ENCODE results near the gene ZFP57. TPM values are rescaled to one million over a fixed set of nuclear protein-coding genes. Genes with fewer than 3 reads are reported as not detected.
"Not testable (repeated sequence)": the region's sequence is repeated elsewhere in the genome, so short reads cannot be mapped to it uniquely, and the experiment has no call there.

The ZFP57 gene
- total RNA-seq, 1 donor from 2014 or later, result 0.50 TPM

DNA sequence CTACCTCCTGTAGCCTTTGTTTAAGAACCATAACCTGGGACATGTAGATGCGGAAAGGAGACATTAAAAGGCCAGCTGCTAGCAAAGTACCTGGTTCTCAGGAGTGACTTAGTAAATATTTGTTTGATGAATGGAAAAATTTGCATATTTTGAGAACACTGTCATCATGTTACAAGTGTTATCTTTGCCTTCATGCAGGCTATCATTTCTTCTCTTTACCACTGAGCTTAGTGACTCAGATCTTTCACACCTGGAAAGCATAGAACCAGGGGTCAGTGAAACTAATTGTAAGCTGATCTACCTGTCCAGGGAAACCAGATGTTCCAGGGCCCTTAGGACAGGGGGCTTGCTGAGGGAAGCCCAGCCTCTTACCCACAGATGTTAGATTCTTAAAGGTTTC lies 5.4 kb downstream of the ZFP57 start:
- no peak for FAIRE-seq
- no peak overlapping the region for H3K4me3 Mint-ChIP-seq (ENCODE audit: unreplicated experiment)
- no peaks in the 10 kb centered on the region for H3K79me2 ChIP-seq (ENCODE audit: insufficient read depth, low read length)
- H3K27me3 Mint-ChIP-seq (ENCODE audit: low read depth, unreplicated experiment), result peaks cover 1% of the 10 kb centered on the region
- no peak overlapping the region for H3K4me2 ChIP-seq (ENCODE audit: low read length)
- H3K36me3 ChIP-seq (ENCODE audit: insufficient read depth, low read length), result no peaks in the 10 kb centered on the region
- H3K9me3 Mint-ChIP-seq (ENCODE audit: unreplicated experiment), result peaks cover under 1% of the 10 kb centered on the region
- H3K9ac ChIP-seq (ENCODE audit: low read length), result no peak overlapping the region
- no peaks in the 10 kb centered on the region for H3K4me1 ChIP-seq (ENCODE audit: insufficient read depth, low read length)
- no peak overlapping the region for H2AFZ ChIP-seq (ENCODE audit: low read depth, low read length)
- peaks cover 16% of the 10 kb centered on the region for H3K4me1 Mint-ChIP-seq (ENCODE audit: low read depth, unreplicated experiment)
- no peak overlapping the region for H3K27ac Mint-ChIP-seq (ENCODE audit: unreplicated experiment)
- no peaks in the 10 kb centered on the region for H3K9me3 ChIP-seq (ENCODE audit: insufficient read depth, low read depth, low read length)
- no peaks in the 10 kb centered on the region for H4K20me1 ChIP-seq (ENCODE audit: insufficient read depth, low read length)
- no peak overlapping the region for H3K27ac ChIP-seq (ENCODE audit: low read depth, low read length)
- no peak overlapping the region for H3K4me3 ChIP-seq (ENCODE audit: insufficient read depth, low read depth, low read length)
- no peaks in the 10 kb centered on the region for H3K27me3 ChIP-seq (ENCODE audit: insufficient read depth, low read length)
- no peak for TF ChIP-seq EZH2 (IDR thresholded peaks at IDR 0.05; ENCODE audit: insufficient read depth, low read length)
- no peaks in the 10 kb centered on the region for H3K36me3 Mint-ChIP-seq (ENCODE audit: low read depth, unreplicated experiment)
- DNase-seq (ENCODE audit: low read depth), result no peak

DNA sequence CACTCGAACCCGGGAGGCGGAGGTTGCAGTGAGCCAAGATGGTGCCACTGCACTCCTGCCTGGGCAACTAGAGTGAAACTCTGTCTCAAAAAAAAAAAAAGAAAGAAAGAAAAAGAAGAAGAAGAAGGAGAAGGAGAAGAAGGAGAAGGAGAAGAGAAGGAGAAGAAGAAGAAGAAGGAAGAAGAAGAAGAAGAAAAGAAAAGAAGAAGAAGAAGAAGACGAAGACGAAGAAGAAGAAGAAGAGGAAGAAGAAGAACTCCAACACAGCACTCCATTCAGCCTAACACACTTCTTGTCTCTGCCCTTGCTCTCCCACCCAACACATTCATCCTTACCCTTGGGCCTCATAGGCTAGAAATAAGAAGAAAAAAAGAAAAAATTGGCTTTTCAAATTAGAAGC lies 6.9 kb downstream of the ZFP57 start:
- Histone ChIP-seq H4K20me1 (ENCODE audit: insufficient read depth, low read length) (no peaks in the 10 kb centered on the region), H3K4me2 (ENCODE audit: low read length) (no peak overlapping the region), H3K79me2 (ENCODE audit: insufficient read depth, low read length) (no peaks in the 10 kb centered on the region), H3K36me3 (ENCODE audit: insufficient read depth, low read length) (no peaks in the 10 kb centered on the region), H3K4me1 (ENCODE audit: insufficient read depth, low read length) (no peaks in the 10 kb centered on the region), H2AFZ (ENCODE audit: low read depth, low read length) (no peak overlapping the region), H3K27ac (ENCODE audit: low read depth, low read length) (no peak overlapping the region), H3K4me3 (ENCODE audit: insufficient read depth, low read depth, low read length) (no peak overlapping the region), H3K9ac (ENCODE audit: low read length) (no peak overlapping the region), H3K9me3 (ENCODE audit: insufficient read depth, low read depth, low read length) (no peaks in the 10 kb centered on the region), H3K27me3 (ENCODE audit: insufficient read depth, low read length) (no peaks in the 10 kb centered on the region)
- Mint-ChIP-seq H3K4me3 (ENCODE audit: unreplicated experiment) (no peak overlapping the region), H3K9me3 (ENCODE audit: unreplicated experiment) (peaks cover 4% of the 10 kb centered on the region), H3K27ac (ENCODE audit: unreplicated experiment) (no peak overlapping the region), H3K36me3 (ENCODE audit: low read depth, unreplicated experiment) (no peaks in the 10 kb centered on the region), H3K4me1 (ENCODE audit: low read depth, unreplicated experiment) (peaks cover 16% of the 10 kb centered on the region), H3K27me3 (ENCODE audit: low read depth, unreplicated experiment) (peaks cover 5% of the 10 kb centered on the region)
- no peak for FAIRE-seq
- TF ChIP-seq, protein P1, sequence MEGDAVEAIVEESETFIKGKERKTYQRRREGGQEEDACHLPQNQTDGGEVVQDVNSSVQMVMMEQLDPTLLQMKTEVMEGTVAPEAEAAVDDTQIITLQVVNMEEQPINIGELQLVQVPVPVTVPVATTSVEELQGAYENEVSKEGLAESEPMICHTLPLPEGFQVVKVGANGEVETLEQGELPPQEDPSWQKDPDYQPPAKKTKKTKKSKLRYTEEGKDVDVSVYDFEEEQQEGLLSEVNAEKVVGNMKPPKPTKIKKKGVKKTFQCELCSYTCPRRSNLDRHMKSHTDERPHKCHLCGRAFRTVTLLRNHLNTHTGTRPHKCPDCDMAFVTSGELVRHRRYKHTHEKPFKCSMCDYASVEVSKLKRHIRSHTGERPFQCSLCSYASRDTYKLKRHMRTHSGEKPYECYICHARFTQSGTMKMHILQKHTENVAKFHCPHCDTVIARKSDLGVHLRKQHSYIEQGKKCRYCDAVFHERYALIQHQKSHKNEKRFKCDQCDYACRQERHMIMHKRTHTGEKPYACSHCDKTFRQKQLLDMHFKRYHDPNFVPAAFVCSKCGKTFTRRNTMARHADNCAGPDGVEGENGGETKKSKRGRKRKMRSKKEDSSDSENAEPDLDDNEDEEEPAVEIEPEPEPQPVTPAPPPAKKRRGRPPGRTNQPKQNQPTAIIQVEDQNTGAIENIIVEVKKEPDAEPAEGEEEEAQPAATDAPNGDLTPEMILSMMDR (IDR thresholded peaks at IDR 0.05; ENCODE audit: insufficient read depth, low read depth, low read length), result no peak
- no peak for TF ChIP-seq EZH2 (IDR thresholded peaks at IDR 0.05; ENCODE audit: insufficient read depth, low read length)
- DNase-seq (ENCODE audit: low read depth), result no peak

DNA sequence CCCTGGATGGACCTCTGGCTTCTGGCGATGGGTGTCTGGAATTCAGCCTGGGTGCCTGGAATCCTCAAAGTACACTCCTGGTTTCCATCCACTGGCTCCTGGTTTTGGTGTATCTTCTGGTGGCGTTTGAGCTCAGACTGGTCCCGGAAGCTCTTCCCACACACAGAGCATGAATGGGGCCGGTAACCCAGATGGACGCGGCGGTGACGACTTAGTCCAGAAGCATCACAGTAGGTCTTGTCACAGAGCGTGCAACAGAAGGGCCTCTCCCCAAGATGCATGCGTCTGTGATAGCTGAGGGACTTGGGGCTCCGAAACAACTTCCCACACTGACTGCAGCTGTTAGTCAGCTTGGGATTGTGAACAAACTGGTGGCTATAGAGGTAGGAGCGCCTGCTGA lies 7.8 kb downstream of the ZFP57 start:
- Histone ChIP-seq H3K79me2 (ENCODE audit: insufficient read depth, low read length) (no peaks in the 10 kb centered on the region), H4K20me1 (ENCODE audit: insufficient read depth, low read length) (no peaks in the 10 kb centered on the region), H3K27ac (ENCODE audit: low read depth, low read length) (no peak overlapping the region), H3K4me1 (ENCODE audit: insufficient read depth, low read length) (no peaks in the 10 kb centered on the region), H3K9ac (ENCODE audit: low read length) (no peak overlapping the region), H3K9me3 (ENCODE audit: insufficient read depth, low read depth, low read length) (no peaks in the 10 kb centered on the region), H2AFZ (ENCODE audit: low read depth, low read length) (no peak overlapping the region), H3K4me2 (ENCODE audit: low read length) (no peak overlapping the region), H3K4me3 (ENCODE audit: insufficient read depth, low read depth, low read length) (no peak overlapping the region), H3K36me3 (ENCODE audit: insufficient read depth, low read length) (no peaks in the 10 kb centered on the region), H3K27me3 (ENCODE audit: insufficient read depth, low read length) (no peaks in the 10 kb centered on the region)
- no peaks in the 10 kb centered on the region for H3K36me3 Mint-ChIP-seq (ENCODE audit: low read depth, unreplicated experiment)
- DNase-seq (ENCODE audit: low read depth), result no peak
- no peak overlapping the region for H3K27ac Mint-ChIP-seq (ENCODE audit: unreplicated experiment)
- no peak overlapping the region for H3K4me3 Mint-ChIP-seq (ENCODE audit: unreplicated experiment)
- TF ChIP-seq, protein P1 (IDR thresholded peaks at IDR 0.05; ENCODE audit: insufficient read depth, low read depth, low read length), result no peak
- TF ChIP-seq EZH2 (IDR thresholded peaks at IDR 0.05; ENCODE audit: insufficient read depth, low read length), result no peak
- FAIRE-seq, result no peak
- peaks cover 15% of the 10 kb centered on the region for H3K4me1 Mint-ChIP-seq (ENCODE audit: low read depth, unreplicated experiment)
- peaks cover 4% of the 10 kb centered on the region for H3K9me3 Mint-ChIP-seq (ENCODE audit: unreplicated experiment)
- H3K27me3 Mint-ChIP-seq (ENCODE audit: low read depth, unreplicated experiment), result peaks cover 5% of the 10 kb centered on the region

DNA sequence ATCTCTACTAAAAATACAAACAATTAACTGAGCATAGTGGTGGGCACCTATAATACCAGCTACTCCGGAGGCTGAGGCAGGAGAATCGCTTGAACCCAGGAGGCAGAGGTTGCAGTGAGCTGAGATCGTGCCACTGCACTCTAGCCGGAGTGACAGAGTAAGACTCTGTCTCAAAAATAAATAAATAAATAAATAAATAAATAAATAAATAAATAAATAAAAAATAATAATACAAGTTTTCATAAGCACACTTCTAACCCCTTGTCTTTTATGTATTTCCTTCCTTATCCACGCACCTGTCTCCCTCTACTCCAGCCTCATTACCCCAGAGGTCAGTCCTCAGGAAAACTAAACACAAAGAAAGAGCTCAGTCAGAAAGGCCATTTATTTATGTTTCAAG lies 8.8 kb downstream of the ZFP57 start:
- H3K27ac Mint-ChIP-seq (ENCODE audit: unreplicated experiment); H3K27me3 Mint-ChIP-seq (ENCODE audit: low read depth, unreplicated experiment); H3K9me3 Mint-ChIP-seq (ENCODE audit: unreplicated experiment); H3K27me3 ChIP-seq (ENCODE audit: insufficient read depth, low read length); H3K79me2 ChIP-seq (ENCODE audit: insufficient read depth, low read length); H3K36me3 ChIP-seq (ENCODE audit: insufficient read depth, low read length); H3K36me3 Mint-ChIP-seq (ENCODE audit: low read depth, unreplicated experiment); H3K4me1 ChIP-seq (ENCODE audit: insufficient read depth, low read length); DNase-seq (ENCODE audit: low read depth); H4K20me1 ChIP-seq (ENCODE audit: insufficient read depth, low read length); FAIRE-seq; H3K4me2 ChIP-seq (ENCODE audit: low read length); H2AFZ ChIP-seq (ENCODE audit: low read depth, low read length); H3K4me3 ChIP-seq (ENCODE audit: insufficient read depth, low read depth, low read length); H3K4me3 Mint-ChIP-seq (ENCODE audit: unreplicated experiment); H3K27ac ChIP-seq (ENCODE audit: low read depth, low read length); H3K9me3 ChIP-seq (ENCODE audit: insufficient read depth, low read depth, low read length); H3K9ac ChIP-seq (ENCODE audit: low read length): not testable (repeated sequence)
- H3K4me1 Mint-ChIP-seq (ENCODE audit: low read depth, unreplicated experiment), result peaks cover 16% of the 10 kb centered on the region

Data from astrocyte (in vitro differentiated cells and primary cell).